ENCODE results near the gene TTC9.

DNA sequence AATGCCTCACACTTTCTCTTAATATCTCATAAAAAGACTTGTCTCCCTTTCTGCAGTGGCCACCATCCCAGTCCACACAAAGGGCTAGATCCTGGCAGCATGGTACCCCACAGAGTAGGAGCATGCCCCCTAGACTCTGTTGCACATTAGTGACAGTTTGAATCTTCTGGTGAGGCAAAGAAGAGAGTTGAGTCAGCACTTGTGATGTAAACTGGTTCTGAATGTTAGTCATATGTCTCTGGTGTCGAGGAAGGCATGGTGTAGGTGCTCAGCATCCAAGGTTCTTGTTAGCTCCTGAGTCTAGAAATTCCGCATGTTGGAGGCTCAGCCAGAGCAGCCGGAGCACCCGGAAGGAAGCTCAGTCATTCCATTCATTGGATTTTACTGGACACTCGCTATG is 9.8 kb downstream of the TTC9 start:
- TF ChIP-seq, protein P1, sequence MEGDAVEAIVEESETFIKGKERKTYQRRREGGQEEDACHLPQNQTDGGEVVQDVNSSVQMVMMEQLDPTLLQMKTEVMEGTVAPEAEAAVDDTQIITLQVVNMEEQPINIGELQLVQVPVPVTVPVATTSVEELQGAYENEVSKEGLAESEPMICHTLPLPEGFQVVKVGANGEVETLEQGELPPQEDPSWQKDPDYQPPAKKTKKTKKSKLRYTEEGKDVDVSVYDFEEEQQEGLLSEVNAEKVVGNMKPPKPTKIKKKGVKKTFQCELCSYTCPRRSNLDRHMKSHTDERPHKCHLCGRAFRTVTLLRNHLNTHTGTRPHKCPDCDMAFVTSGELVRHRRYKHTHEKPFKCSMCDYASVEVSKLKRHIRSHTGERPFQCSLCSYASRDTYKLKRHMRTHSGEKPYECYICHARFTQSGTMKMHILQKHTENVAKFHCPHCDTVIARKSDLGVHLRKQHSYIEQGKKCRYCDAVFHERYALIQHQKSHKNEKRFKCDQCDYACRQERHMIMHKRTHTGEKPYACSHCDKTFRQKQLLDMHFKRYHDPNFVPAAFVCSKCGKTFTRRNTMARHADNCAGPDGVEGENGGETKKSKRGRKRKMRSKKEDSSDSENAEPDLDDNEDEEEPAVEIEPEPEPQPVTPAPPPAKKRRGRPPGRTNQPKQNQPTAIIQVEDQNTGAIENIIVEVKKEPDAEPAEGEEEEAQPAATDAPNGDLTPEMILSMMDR (IDR thresholded peaks at IDR 0.05): no peak
- TF ChIP-seq POLR2A (IDR thresholded peaks at IDR 0.05) (no peak), POLR2AphosphoS5 (IDR thresholded peaks at IDR 0.05) (no peak)

Measured in breast epithelium (tissue), 3 donors.